H1 (cell line): ENCODE measurements around the gene TRAF3. TPM values are rescaled to one million over a fixed set of nuclear protein-coding genes. Genes with fewer than 3 reads are reported as not detected.

ENCODE experiments used
- BCL11A ChIP-seq, 2 experiments: IDR thresholded peaks; one replicate each; pipeline ENCODE4 v1.6.1; 2011; ENCODE audit warnings: low read depth in 2 of 2, low read length in 2 of 2, mild to moderate bottlenecking in 2 of 2
- CEBPB ChIP-seq: IDR thresholded peaks from 2 replicates; pipeline ENCODE4 v1.6.1; 2012; ENCODE audit warnings: low read depth, low read length
- CHD1 ChIP-seq: IDR thresholded peaks from 2 replicates; pipeline ENCODE4 v1.6.1; 2012; ENCODE audit warnings: low read depth, low read length, improper control_type of control experiment
- GABPA ChIP-seq: IDR thresholded peaks from 2 replicates; pipeline ENCODE4 v1.6.1; 2011; ENCODE audit warnings: mild to moderate bottlenecking, low read length, moderate library complexity, borderline replicate concordance; ENCODE audit not compliant: insufficient read depth
- KDM1A ChIP-seq: fragments of 200-600, 300-600 bp; sonication (generic); IDR thresholded peaks from 2 replicates; pipeline ENCODE4 v1.7.1; 2016; ENCODE audit warnings: mild to moderate bottlenecking, low read length, borderline replicate concordance
- NANOG ChIP-seq: IDR thresholded peaks from 2 replicates; pipeline ENCODE4 v1.6.1; 2011; ENCODE audit warnings: low read length, low read depth, mild to moderate bottlenecking, inconsistent platforms; ENCODE audit not compliant: insufficient read depth, poor library complexity, severe bottlenecking
- PHF8 ChIP-seq: fragments of 200-600 bp; sonication (generic); conservative IDR thresholded peaks from 2 replicates; pipeline ENCODE4 v1.7.1; 2012; ENCODE audit warnings: low read depth, mild to moderate bottlenecking, inconsistent platforms, low read length, moderate library complexity
- SP4 ChIP-seq: IDR thresholded peaks from 2 replicates; pipeline ENCODE4 v1.6.1; 2012; ENCODE audit warnings: low read length, inconsistent platforms
- TBP ChIP-seq: IDR thresholded peaks from 2 replicates; pipeline ENCODE4 v1.6.1; 2011; ENCODE audit warnings: low read depth, low read length, improper control_type of control experiment
- YY1 ChIP-seq: IDR thresholded peaks from 2 replicates; pipeline ENCODE4 v1.6.1; 2011; ENCODE audit warnings: low read depth, mild to moderate bottlenecking, low read length
- polyA plus RNA-seq, 7 experiments: library from polyadenylated mRNA; depleted of rRNA in 3 of 7; stranded (reverse) in 5 of 7; unstranded in 2 of 7; fragments of >200 nt in 5 of 7; fragments of 200-250 nt in 2 of 7; gene quantifications; 1 replicate in 5 of 7; 2 replicates in 1 of 7; 4 replicates in 1 of 7; pipeline versions ENCODE4 v1.2.1 to v1.2.3, GENCODE V29; 2011 to 2013; ENCODE audit warnings: missing spikeins in 2 of 7, mixed read lengths in 2 of 7
- total RNA-seq: library from RNA; stranded (reverse); fragmentation: NEBNext Ultra II Directional; extraction: Animal tissue kit (Norgen Biotek cat#: 25700); gene quantifications from 2 replicates; pipeline ENCODE4 v1.2.1, GENCODE V29; 2021

The TRAF3 gene
- total and polyA plus RNA-seq, 2 of the 8 experiments (the other 6 are each of a cell fraction or from before 2014, with no cell fraction given): 5.8 to 12.1 TPM

DNA sequence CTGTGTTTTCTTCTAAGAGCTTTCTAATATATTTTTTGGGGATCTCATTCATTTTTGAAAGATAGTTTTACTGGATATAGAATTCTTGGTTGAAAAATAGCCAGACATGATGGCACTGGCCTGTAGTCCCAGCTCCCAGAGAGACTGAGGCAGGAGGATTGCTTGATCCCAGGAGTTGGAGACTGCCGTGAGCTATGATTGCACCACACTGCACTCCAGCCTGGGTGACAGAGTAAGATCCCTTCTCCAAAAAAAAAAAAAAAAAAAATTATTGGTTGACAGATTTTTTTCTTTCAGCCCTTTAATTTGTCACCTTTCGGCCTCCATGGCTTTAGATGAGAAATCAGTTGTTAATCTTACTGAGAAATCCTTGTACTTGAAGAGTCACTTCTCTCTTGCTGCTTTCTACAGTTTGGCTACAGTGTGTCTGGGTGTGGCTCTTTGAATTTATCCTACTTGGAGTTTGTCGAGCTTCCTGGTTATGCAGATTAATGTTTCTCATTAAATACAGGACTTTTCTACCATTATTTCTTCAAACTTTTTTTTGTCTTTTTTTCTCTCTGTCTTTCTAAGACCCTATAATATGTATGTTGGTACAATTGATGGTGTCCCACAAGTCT is 85.0 kb downstream of the TRAF3 start (continued):
- TF ChIP-seq KDM1A (no peak), YY1 (no peak), CHD1 (no peak), TBP (no peak), PHF8 (no peak), GABPA (no peak), SP4 (no peak), NANOG (no peak), CEBPB (no peak), BCL11A (IDR thresholded peaks at IDR 0.05; ENCODE audit: low read depth in 2 of 2, low read length in 2 of 2) (no peak)
